CD4-positive, alpha-beta T cell treated with Interferon alpha-2 for 1 hour (primary cell): ENCODE measurements around the gene SMCR8.
A peak's percentile ranks its signal among the peaks of the same experiment; 100 is the strongest.
"Not testable (repeated sequence)": the region's sequence is repeated elsewhere in the genome, so short reads cannot be mapped to it uniquely, and the experiment has no call there.

Experiments
- DNase-seq, 2 donors: peaks; one replicate each; pipeline ENCODE4 v3.0.0-alpha.2; 2020 to 2022

The SMCR8 gene

GRCh38 chr17:18361837-18362697, 47.0 kb downstream of the SMCR8 start:
- no peak for DNase-seq

DNA sequence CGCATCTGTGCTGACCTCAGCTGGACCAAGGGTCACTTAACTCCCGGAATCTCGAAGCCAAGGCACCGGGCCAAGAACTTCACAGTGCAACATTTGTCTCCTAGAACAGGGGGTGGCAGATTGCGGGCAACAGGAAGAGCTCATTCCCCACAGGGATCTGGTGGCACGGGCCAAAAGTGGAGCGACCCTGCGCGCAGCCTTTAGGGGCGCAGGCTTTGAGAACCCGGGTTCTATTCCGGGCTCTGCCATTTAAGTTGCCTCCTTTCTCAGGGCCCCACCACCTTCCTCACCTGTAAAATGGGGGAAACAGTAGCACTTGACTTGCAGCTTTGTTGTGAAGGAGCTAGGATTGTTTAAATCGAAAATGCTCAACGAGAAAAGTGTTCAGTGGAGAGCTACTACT, 47.6 kb downstream of the SMCR8 start:
- DNase-seq = peak in 1 of 2 donors; percentile 4

- DNase-seq = peak; percentile 88 to 93
Observed at GRCh38 chr17:18363101-18364049, 48.3 kb downstream of the SMCR8 start, which contains the start of gene SHMT1. SHMT1 (minus strand) TSS chr17:18363550; CDS start chr17:18355981, 7,569 bp downstream.

GRCh38 chr17:18364166-18364565, 49.1 kb downstream of the SMCR8 start:
- no peak for DNase-seq

DNA sequence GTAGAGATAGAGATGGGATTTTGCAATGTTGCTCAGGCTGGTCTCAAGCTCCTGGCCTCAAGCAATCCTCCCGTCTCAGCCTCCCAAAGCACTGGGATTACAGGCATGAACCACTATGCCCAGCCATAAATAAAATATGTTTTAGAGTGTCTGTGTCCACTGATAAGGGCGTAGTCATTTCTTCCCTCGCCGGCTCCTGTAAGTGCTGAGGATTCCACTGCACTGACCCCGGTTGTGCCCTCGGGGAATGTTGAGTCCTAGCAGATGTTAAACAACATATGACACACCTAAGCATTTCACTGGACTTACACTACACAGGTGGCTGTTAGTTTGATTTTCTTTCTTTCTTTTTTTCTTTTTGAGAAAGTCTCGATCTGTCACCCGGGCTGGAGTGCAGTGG, 53.9 kb downstream of the SMCR8 start:
- DNase-seq = no peak

DNA sequence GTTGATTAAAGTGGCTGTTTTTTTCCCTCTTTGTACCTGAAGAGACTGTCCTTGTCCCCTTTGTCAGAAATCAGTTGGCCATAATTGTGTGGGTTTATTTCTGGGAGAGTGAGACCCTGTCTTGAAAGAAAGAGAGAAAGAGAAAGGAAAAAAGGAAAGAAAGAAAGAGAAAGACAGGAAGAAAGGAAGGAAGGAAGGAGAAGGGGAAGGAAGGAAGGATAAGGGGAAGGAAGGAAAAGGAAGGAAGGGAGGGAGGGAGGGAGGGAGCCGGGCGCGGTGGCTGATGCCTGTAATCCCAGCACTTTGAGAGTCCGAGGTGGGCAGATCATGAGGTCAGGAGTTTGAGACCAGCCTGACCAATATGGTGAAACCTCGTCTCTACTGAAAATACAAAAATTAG, 55.7 kb downstream of the SMCR8 start:
- no peak for DNase-seq

DNA sequence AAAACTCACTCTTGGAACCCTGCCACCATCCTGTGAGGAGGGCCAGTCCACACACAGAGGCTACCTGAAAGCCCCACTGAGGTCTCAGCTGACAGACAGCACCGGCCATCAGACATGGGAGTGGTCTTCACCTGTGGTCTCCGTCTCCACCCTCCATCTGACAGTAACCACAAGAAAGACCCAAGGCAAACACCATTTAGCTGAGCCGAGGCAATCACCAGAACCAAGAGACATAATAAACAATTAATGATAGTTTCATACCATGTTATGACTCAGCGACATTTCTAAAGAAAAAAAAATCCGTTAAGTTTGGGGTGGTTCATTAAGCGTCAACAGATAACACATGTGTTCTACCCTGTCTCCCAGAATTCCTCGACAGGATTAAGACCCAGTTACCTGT, 56.4 kb downstream of the SMCR8 start:
- no peak for DNase-seq

DNA sequence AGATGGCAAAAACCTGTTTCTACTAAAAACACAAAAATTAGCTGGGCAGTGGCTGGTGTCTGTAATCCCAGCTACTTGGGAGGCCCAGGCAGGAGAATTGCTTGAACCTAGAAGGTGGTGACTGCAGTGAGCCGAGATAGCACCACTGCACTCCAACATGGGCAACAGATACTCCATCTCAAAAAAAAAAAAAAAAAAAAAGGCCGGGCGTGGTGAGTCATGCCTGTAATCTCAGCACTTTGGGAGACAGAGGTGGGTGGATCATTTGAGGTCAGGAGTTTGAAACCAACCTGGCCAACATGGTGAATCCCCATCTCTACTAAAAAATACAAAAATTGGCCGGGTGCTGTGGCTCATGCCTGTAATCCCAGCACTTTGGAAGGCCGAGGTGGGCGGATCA, 58.1 kb downstream of the SMCR8 start:
- DNase-seq = not testable (repeated sequence)

DNA sequence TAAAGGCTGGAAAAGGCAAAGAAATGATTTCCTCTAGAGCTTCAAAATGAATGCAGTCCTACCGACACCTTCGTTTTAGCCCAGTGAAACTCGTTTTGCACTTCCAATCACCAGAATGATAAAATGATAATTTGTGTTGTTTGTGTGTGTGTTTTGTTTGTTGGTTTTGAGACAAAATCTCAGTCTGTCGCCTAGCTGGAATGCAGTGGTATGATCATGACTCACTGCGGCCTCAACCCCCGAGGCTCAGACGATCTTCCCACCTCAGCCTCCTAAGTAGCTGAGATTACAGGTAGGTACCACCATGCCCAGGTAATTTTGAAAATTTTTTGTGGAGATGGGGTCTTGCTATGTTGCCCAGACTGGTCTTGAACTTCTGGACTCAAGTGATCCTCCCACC, 59.1 kb downstream of the SMCR8 start:
- no peak for DNase-seq
